WTC11 (cell line): ENCODE data around the gene ALK. TPM values are rescaled to one million over a fixed set of nuclear protein-coding genes. Genes with fewer than 3 reads are reported as not detected.

Source experiments
- ATAC-seq: fragments of 200-7000 bp; cut with Tn5 transposase; 2 replicates; pipeline ENCODE4 v1.10.0; 2021; ENCODE audit warnings: mild to moderate bottlenecking, moderate library complexity
- CTCF ChIA-PET: fragments of 300-600 bp; sonication (Branson Sonifier 250); formaldehyde crosslinking; loops from one replicate; lab custom pipeline; 2021; ENCODE audit warnings: antibody characterized with exemption; lab: Charles Lee
- POLR2A ChIA-PET: fragments of 350-600 bp; sonication (Branson Sonifier 250); formaldehyde crosslinking; loops from one replicate; lab custom pipeline; 2021; ENCODE audit warnings: antibody characterized with exemption; lab: Charles Lee
- DNase-seq: peaks from one replicate; pipeline ENCODE4 v3.0.0; 2021; ENCODE audit warnings: low spot score
- H3K27ac Mint-ChIP-seq: 2 replicates; pipeline ENCODE4 v1.8.0; 2021; ENCODE audit warnings: mixed read lengths
- H3K27me3 Mint-ChIP-seq: 2 replicates; pipeline ENCODE4 v1.8.0; 2021; ENCODE audit warnings: low read depth, mild to moderate bottlenecking, moderate library complexity, mixed read lengths
- H3K36me3 Mint-ChIP-seq: 2 replicates; pipeline ENCODE4 v1.8.0; 2021; ENCODE audit warnings: mixed read lengths
- H3K4me1 Mint-ChIP-seq: 2 replicates; pipeline ENCODE4 v1.8.0; 2022; ENCODE audit warnings: mixed read lengths
- H3K4me3 Mint-ChIP-seq: 2 replicates; pipeline ENCODE4 v1.8.0; 2021; ENCODE audit warnings: mild to moderate bottlenecking, moderate library complexity, mixed read lengths
- H3K9me3 Mint-ChIP-seq: 2 replicates; pipeline ENCODE4 v1.8.0; 2021; ENCODE audit warnings: mixed read lengths
- EMX1 ChIP-seq: fragments of 250-450 bp; sonication (Bioruptor Pico); IDR thresholded peaks from 2 replicates; pipeline ENCODE4 v1.8.0; 2021; ENCODE audit warnings: mild to moderate bottlenecking
- FOXJ3 ChIP-seq: sonication (generic); formaldehyde crosslinking; IDR thresholded peaks from 2 replicates; pipeline ENCODE4 v1.9.0; 2021; ENCODE audit warnings: missing genetic modification reagents, mild to moderate bottlenecking, borderline replicate concordance
- FOXK1 ChIP-seq: sonication (generic); formaldehyde crosslinking; IDR thresholded peaks from 2 replicates; pipeline ENCODE4 v1.8.0; 2022; ENCODE audit warnings: mild to moderate bottlenecking, moderate library complexity, missing genetic modification reagents
- JAZF1 ChIP-seq: fragments of 250-450 bp; sonication (Bioruptor Pico); IDR thresholded peaks from 2 replicates; pipeline ENCODE4 v1.9.0; 2021; ENCODE audit warnings: moderate library complexity, mild to moderate bottlenecking, inconsistent platforms
- KAT7 ChIP-seq: sonication (generic); formaldehyde crosslinking; IDR thresholded peaks from 2 replicates; pipeline ENCODE4 v1.8.1; 2023; ENCODE audit warnings: missing genetic modification reagents, mild to moderate bottlenecking, borderline replicate concordance
- MYBL2 ChIP-seq: sonication (generic); formaldehyde crosslinking; IDR thresholded peaks from 2 replicates; pipeline ENCODE4 v1.8.1; 2023; ENCODE audit warnings: mild to moderate bottlenecking, moderate library complexity, missing genetic modification reagents
- TP53 ChIP-seq: sonication (generic); formaldehyde crosslinking; IDR thresholded peaks from 2 replicates; pipeline ENCODE4 v1.8.1; 2023; ENCODE audit warnings: mild to moderate bottlenecking, missing genetic modification reagents
- ZNF121 ChIP-seq: sonication (generic); formaldehyde crosslinking; IDR thresholded peaks from 2 replicates; pipeline ENCODE4 v1.8.0; 2023; ENCODE audit warnings: missing genetic modification reagents
- ZNF138 ChIP-seq: sonication (generic); formaldehyde crosslinking; conservative IDR thresholded peaks from 2 replicates; pipeline ENCODE4 v1.8.1; 2022; ENCODE audit warnings: mild to moderate bottlenecking, moderate library complexity, missing genetic modification reagents
- ZNF671 ChIP-seq: fragments of 250-450 bp; sonication (Bioruptor Pico); IDR thresholded peaks from 2 replicates; pipeline ENCODE4 v1.8.0; 2021; ENCODE audit warnings: mild to moderate bottlenecking
- total RNA-seq: library from RNA; stranded (reverse); gene quantifications from 3 replicates; pipeline ENCODE4 v1.2.3, GENCODE V29; 2021
- TF ChIP-seq, protein P1 (sequence below): sonication (generic); formaldehyde crosslinking; IDR thresholded peaks from 2 replicates; pipeline ENCODE4 v1.8.1; 2023; ENCODE audit warnings: mild to moderate bottlenecking, missing genetic modification reagents
- TF ChIP-seq, protein P2 (sequence below): fragments of 250-450 bp; sonication (Bioruptor Pico); IDR thresholded peaks from 2 replicates; pipeline ENCODE4 v2.1.2; 2022; ENCODE audit warnings: mild to moderate bottlenecking, moderate library complexity
- TF ChIP-seq, protein P3 (sequence below): sonication (generic); formaldehyde crosslinking; IDR thresholded peaks from 2 replicates; pipeline ENCODE4 v1.8.0; 2023; ENCODE audit warnings: missing genetic modification reagents, mild to moderate bottlenecking, borderline replicate concordance
- TF ChIP-seq, protein P4 (sequence below): fragments of 250-450 bp; sonication (Bioruptor Pico); IDR thresholded peaks from 2 replicates; pipeline ENCODE4 v1.8.0; 2021; ENCODE audit warnings: mild to moderate bottlenecking
- TF ChIP-seq, protein P5 (sequence below): sonication (generic); formaldehyde crosslinking; IDR thresholded peaks from 2 replicates; pipeline ENCODE4 v1.8.1; 2022; ENCODE audit warnings: mild to moderate bottlenecking, missing genetic modification reagents, moderate library complexity, borderline replicate concordance
- TF ChIP-seq, protein P6 (sequence below): sonication (generic); formaldehyde crosslinking; IDR thresholded peaks from 2 replicates; pipeline ENCODE4 v1.8.1; 2022; ENCODE audit warnings: low read depth, missing genetic modification reagents, borderline replicate concordance
- TF ChIP-seq, protein P7 (sequence below): sonication (generic); formaldehyde crosslinking; IDR thresholded peaks from 2 replicates; pipeline ENCODE4 v1.8.0; 2022; ENCODE audit warnings: mild to moderate bottlenecking, missing genetic modification reagents
- TF ChIP-seq, protein P8 (sequence below): sonication (generic); formaldehyde crosslinking; IDR thresholded peaks from 2 replicates; pipeline ENCODE4 v1.8.0; 2022; ENCODE audit warnings: missing genetic modification reagents

Gene ALK
- total RNA-seq, 1 experiment from 2014 or later: not detected

DNA sequence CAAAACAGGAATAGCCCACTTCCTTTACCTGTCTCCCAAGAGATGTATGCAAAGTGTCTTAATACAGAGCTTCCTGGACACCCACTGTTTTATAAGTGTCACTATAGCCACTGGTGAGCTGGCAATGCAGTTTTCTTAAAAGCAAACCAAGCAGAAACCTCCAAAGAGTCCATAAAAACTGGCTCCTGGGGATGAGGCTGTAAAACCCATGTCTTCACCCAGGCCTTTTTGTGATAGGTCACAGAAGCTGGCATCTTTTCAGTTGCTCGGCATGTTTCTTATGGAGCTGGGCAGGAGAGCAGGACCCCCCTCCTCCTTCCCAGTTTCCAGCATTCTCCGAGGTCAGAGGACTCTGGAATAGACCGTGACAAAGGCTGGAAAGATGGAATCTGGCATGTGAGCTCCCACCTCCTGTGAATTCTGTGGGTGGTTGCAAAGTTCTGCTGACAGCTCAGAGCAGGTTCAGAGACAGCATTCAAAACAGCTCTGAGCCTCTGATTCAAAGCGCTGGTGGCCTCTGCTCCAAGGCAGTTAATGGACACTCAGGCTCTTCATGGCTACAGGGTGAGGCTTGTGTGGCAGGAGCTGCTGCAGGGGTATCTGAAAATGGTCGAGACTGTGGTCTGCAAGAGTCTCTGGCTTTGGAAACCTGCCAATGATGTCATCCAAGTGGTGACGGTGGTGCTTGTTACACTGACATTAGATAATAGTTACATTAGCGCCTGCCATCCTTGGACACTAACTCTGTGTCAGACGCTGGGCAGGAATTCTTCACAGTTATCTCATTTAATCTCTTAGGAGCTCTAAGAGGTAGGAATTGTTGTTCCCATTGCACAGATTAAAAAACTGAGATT, 522.8 kb downstream of the ALK start:
- CTCF ChIA-PET: interaction anchor here (1.5 kb wide), 1 partner anchor 89 kb away, joined by 3 read pairs; no protein-coding TSS in a partner anchor
- H3K9me3 Mint-ChIP-seq: no peaks in the 10 kb centered on the region
- H3K27me3 Mint-ChIP-seq: no peaks in the 10 kb centered on the region
- H3K4me3 Mint-ChIP-seq: no peak overlapping the region
- no peaks in the 10 kb centered on the region for H3K36me3 Mint-ChIP-seq
- no peak for ATAC-seq
- TF ChIP-seq, protein P1, sequence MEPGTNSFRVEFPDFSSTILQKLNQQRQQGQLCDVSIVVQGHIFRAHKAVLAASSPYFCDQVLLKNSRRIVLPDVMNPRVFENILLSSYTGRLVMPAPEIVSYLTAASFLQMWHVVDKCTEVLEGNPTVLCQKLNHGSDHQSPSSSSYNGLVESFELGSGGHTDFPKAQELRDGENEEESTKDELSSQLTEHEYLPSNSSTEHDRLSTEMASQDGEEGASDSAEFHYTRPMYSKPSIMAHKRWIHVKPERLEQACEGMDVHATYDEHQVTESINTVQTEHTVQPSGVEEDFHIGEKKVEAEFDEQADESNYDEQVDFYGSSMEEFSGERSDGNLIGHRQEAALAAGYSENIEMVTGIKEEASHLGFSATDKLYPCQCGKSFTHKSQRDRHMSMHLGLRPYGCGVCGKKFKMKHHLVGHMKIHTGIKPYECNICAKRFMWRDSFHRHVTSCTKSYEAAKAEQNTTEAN (CRISPR knock-in tag): no peak
- TF ChIP-seq, protein P2, sequence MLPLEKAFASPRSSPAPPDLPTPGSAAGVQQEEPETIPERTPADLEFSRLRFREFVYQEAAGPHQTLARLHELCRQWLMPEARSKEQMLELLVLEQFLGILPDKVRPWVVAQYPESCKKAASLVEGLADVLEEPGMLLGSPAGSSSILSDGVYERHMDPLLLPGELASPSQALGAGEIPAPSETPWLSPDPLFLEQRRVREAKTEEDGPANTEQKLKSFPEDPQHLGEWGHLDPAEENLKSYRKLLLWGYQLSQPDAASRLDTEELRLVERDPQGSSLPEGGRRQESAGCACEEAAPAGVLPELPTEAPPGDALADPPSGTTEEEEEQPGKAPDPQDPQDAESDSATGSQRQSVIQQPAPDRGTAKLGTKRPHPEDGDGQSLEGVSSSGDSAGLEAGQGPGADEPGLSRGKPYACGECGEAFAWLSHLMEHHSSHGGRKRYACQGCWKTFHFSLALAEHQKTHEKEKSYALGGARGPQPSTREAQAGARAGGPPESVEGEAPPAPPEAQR: no peak
- no peak for TF ChIP-seq ZNF671 (CRISPR knock-in tag)
- no peak for TF ChIP-seq TP53
- TF ChIP-seq ZNF121 (CRISPR knock-in tag): peak; percentile 48; the same call in 1 of the 2 replicates
- TF ChIP-seq, protein P3, sequence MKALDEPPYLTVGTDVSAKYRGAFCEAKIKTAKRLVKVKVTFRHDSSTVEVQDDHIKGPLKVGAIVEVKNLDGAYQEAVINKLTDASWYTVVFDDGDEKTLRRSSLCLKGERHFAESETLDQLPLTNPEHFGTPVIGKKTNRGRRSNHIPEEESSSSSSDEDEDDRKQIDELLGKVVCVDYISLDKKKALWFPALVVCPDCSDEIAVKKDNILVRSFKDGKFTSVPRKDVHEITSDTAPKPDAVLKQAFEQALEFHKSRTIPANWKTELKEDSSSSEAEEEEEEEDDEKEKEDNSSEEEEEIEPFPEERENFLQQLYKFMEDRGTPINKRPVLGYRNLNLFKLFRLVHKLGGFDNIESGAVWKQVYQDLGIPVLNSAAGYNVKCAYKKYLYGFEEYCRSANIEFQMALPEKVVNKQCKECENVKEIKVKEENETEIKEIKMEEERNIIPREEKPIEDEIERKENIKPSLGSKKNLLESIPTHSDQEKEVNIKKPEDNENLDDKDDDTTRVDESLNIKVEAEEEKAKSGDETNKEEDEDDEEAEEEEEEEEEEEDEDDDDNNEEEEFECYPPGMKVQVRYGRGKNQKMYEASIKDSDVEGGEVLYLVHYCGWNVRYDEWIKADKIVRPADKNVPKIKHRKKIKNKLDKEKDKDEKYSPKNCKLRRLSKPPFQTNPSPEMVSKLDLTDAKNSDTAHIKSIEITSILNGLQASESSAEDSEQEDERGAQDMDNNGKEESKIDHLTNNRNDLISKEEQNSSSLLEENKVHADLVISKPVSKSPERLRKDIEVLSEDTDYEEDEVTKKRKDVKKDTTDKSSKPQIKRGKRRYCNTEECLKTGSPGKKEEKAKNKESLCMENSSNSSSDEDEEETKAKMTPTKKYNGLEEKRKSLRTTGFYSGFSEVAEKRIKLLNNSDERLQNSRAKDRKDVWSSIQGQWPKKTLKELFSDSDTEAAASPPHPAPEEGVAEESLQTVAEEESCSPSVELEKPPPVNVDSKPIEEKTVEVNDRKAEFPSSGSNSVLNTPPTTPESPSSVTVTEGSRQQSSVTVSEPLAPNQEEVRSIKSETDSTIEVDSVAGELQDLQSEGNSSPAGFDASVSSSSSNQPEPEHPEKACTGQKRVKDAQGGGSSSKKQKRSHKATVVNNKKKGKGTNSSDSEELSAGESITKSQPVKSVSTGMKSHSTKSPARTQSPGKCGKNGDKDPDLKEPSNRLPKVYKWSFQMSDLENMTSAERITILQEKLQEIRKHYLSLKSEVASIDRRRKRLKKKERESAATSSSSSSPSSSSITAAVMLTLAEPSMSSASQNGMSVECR (CRISPR knock-in tag): no peak
- TF ChIP-seq, all 79 proteins: peak for 1
- Mint-ChIP-seq H3K4me1 (peaks cover 16% of the 10 kb centered on the region), H3K27ac (no peak overlapping the region)
- POLR2A ChIA-PET: interaction anchor here (0.6 kb wide), 1 partner anchor 530 kb away, joined by 3 read pairs; no protein-coding TSS in a partner anchor
- no peak for DNase-seq

DNA sequence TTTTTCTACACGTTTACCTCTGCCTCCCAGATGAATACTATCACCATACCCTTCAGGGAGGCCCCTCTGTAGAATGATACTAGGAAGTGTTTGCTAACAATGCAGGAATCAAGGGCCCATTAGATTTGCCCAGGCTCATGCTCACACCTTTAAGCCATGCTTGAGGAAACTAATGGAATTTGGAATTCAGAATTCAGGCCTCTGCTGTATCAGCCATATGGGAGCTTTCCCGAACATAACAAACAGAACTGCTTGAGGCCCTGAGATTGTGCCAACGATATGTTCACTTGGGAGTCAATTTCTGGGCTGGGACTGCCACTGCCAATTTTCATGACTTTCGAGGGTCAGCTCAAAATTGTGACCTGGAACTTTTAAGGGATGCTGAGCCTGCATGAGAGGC, 523.7 kb downstream of the ALK start:
- Mint-ChIP-seq H3K27me3 (no peaks in the 10 kb centered on the region), H3K4me3 (no peak overlapping the region), H3K4me1 (peaks cover 16% of the 10 kb centered on the region), H3K36me3 (no peaks in the 10 kb centered on the region), H3K9me3 (no peaks in the 10 kb centered on the region), H3K27ac (no peak overlapping the region)
- CTCF ChIA-PET: no interaction called here
- no peak for DNase-seq
- no peak for ATAC-seq
- POLR2A ChIA-PET: no interaction called here
- TF ChIP-seq KAT7 (no peak), TP53 (no peak), ZNF138 (no peak), EMX1 (CRISPR knock-in tag) (no peak), FOXJ3 (no peak), JAZF1 (CRISPR knock-in tag) (no peak), FOXK1 (CRISPR knock-in tag) (no peak), MYBL2 (CRISPR knock-in tag) (no peak)
- TF ChIP-seq, protein P4, sequence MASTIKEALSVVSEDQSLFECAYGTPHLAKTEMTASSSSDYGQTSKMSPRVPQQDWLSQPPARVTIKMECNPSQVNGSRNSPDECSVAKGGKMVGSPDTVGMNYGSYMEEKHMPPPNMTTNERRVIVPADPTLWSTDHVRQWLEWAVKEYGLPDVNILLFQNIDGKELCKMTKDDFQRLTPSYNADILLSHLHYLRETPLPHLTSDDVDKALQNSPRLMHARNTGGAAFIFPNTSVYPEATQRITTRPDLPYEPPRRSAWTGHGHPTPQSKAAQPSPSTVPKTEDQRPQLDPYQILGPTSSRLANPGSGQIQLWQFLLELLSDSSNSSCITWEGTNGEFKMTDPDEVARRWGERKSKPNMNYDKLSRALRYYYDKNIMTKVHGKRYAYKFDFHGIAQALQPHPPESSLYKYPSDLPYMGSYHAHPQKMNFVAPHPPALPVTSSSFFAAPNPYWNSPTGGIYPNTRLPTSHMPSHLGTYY: no peak
- TF ChIP-seq, protein P5, sequence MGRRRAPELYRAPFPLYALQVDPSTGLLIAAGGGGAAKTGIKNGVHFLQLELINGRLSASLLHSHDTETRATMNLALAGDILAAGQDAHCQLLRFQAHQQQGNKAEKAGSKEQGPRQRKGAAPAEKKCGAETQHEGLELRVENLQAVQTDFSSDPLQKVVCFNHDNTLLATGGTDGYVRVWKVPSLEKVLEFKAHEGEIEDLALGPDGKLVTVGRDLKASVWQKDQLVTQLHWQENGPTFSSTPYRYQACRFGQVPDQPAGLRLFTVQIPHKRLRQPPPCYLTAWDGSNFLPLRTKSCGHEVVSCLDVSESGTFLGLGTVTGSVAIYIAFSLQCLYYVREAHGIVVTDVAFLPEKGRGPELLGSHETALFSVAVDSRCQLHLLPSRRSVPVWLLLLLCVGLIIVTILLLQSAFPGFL (CRISPR knock-in tag): no peak
- TF ChIP-seq, protein P6, sequence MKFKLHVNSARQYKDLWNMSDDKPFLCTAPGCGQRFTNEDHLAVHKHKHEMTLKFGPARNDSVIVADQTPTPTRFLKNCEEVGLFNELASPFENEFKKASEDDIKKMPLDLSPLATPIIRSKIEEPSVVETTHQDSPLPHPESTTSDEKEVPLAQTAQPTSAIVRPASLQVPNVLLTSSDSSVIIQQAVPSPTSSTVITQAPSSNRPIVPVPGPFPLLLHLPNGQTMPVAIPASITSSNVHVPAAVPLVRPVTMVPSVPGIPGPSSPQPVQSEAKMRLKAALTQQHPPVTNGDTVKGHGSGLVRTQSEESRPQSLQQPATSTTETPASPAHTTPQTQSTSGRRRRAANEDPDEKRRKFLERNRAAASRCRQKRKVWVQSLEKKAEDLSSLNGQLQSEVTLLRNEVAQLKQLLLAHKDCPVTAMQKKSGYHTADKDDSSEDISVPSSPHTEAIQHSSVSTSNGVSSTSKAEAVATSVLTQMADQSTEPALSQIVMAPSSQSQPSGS (CRISPR knock-in tag): no peak
- TF ChIP-seq, protein P7, sequence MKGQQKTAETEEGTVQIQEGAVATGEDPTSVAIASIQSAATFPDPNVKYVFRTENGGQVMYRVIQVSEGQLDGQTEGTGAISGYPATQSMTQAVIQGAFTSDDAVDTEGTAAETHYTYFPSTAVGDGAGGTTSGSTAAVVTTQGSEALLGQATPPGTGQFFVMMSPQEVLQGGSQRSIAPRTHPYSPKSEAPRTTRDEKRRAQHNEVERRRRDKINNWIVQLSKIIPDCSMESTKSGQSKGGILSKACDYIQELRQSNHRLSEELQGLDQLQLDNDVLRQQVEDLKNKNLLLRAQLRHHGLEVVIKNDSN (CRISPR knock-in tag): no peak
- TF ChIP-seq, protein P8, sequence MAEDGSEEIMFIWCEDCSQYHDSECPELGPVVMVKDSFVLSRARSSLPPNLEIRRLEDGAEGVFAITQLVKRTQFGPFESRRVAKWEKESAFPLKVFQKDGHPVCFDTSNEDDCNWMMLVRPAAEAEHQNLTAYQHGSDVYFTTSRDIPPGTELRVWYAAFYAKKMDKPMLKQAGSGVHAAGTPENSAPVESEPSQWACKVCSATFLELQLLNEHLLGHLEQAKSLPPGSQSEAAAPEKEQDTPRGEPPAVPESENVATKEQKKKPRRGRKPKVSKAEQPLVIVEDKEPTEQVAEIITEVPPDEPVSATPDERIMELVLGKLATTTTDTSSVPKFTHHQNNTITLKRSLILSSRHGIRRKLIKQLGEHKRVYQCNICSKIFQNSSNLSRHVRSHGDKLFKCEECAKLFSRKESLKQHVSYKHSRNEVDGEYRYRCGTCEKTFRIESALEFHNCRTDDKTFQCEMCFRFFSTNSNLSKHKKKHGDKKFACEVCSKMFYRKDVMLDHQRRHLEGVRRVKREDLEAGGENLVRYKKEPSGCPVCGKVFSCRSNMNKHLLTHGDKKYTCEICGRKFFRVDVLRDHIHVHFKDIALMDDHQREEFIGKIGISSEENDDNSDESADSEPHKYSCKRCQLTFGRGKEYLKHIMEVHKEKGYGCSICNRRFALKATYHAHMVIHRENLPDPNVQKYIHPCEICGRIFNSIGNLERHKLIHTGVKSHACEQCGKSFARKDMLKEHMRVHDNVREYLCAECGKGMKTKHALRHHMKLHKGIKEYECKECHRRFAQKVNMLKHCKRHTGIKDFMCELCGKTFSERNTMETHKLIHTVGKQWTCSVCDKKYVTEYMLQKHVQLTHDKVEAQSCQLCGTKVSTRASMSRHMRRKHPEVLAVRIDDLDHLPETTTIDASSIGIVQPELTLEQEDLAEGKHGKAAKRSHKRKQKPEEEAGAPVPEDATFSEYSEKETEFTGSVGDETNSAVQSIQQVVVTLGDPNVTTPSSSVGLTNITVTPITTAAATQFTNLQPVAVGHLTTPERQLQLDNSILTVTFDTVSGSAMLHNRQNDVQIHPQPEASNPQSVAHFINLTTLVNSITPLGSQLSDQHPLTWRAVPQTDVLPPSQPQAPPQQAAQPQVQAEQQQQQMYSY (CRISPR knock-in tag): no peak
